ENCODE data around the gene EHBP1. TPM values are rescaled to one million over a fixed set of nuclear protein-coding genes. Genes with fewer than 3 reads are reported as not detected.
A peak's percentile ranks its signal among the peaks of the same experiment; 100 is the strongest.

The EHBP1 gene
- total RNA-seq, 2 donors from 2014 or later = 34.6 to 49.8 TPM

DNA sequence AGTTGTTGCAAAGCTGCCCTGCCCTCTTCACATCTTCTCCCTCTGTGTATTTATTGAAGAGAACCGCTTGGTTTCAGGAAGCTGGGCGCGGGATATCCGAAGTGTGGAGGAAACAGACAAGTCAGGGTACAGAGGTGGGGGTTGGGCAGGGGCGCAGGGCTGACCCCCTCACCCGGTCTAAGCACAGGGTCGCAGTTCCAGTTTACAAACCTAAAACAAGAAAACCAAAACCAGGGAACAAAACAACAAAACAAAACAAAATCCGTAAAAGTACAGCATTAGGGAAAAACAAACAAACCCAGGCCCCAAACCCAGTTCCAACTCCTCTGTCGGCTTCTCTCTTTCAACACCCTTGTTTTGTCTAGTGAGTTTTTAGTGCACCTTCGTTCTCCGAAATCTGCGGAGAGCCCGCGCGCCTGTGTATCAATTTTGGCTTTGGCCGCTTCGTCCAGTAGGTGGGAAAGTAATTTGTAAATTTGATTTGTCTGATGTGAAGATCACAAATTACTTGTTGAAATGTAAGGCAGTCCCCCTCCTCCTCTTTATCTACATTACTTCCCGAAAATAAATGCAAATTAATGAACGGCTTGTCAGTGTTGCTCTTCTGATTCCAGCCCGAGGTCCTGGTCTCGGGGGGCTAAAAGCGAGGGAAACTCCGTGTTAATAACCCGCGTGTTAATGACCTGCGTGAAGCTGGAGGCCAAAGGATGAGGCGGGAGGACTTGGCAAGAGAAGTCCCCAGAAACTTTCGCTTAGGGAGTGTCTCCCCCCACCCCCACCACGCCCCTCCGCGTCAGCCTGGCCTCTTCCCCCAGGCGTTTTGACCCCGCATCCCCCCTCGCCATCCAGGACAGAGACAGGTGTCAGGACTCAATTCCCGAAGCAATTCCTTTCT, 352.0 kb downstream of the EHBP1 start:
- WGBS, 2 experiments (ENCODE audit: insufficient coverage in 1 of 2, insufficient read length in 1 of 2) = 6 to 7% methylated on average over 6 to 34 of the region's 35 CpGs
- TF ChIP-seq, protein P1, sequence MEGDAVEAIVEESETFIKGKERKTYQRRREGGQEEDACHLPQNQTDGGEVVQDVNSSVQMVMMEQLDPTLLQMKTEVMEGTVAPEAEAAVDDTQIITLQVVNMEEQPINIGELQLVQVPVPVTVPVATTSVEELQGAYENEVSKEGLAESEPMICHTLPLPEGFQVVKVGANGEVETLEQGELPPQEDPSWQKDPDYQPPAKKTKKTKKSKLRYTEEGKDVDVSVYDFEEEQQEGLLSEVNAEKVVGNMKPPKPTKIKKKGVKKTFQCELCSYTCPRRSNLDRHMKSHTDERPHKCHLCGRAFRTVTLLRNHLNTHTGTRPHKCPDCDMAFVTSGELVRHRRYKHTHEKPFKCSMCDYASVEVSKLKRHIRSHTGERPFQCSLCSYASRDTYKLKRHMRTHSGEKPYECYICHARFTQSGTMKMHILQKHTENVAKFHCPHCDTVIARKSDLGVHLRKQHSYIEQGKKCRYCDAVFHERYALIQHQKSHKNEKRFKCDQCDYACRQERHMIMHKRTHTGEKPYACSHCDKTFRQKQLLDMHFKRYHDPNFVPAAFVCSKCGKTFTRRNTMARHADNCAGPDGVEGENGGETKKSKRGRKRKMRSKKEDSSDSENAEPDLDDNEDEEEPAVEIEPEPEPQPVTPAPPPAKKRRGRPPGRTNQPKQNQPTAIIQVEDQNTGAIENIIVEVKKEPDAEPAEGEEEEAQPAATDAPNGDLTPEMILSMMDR (conservative IDR thresholded peaks at IDR 0.05) = no peak
- DNase-seq = peak; percentile 72

DNA sequence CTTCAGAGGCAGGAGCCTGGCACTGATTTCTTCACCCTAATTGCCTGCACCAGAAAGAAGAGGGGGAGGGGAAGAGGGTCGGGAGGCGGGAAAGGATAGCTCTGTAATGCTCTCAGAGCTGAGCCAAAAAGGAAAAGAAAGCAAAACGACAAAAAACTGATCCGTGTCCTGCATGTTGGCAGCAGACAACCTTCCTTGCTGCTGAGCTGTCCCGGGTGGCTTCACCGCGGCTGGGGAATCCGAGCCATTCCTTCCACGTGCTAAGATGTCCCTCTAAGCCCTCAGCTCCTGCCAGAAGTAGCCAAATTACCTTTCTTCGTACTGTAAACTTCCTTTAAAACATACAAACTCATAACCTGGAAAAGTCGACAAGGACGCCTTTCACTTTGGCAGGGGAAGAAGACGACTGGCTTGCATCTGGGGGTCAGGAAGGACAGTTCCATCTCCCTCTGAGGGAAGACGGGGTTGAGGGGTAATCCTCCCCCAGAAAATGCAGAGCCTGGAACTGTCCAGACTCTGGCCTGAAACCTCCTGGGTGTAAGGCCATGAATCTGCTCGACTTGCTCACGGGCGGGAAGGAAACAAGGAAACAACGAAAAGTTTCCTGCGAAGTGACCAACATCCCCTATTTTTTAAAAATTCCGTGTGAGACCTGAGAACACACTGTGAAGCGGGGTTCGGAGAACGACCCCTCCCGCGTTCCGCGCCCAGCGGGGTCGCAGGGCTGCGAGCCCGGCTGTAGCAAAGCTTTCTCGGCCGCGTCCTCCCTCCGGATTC, 352.8 kb downstream of the EHBP1 start:
- peaks cover 44% of the 10 kb centered on the region for H3K4me1 Mint-ChIP-seq
- 3 to 4% methylated on average over 18 to 35 of the region's 35 CpGs for WGBS, 2 experiments (ENCODE audit: insufficient coverage in 1 of 2, insufficient read length in 1 of 2)
- Histone ChIP-seq H3K4me3 (ENCODE audit: low read length) (no peak overlapping the region), H3K4me1 (ENCODE audit: control insufficient read depth, insufficient read depth, low read length) (no peaks in the 10 kb centered on the region), H3K9ac (ENCODE audit: extremely low read depth, low read length, poor library complexity, severe bottlenecking) (no peak overlapping the region), H3K27me3 (ENCODE audit: control insufficient read depth, insufficient read depth, low read length, poor library complexity, severe bottlenecking) (peaks cover 99% of the 10 kb centered on the region), H3K9me3 (ENCODE audit: control insufficient read depth, low read length) (peaks cover 5% of the 10 kb centered on the region), H3K36me3 (ENCODE audit: control insufficient read depth, insufficient read depth, low read length) (no peaks in the 10 kb centered on the region), H3K27ac (ENCODE audit: low read depth, low read length) (no peak overlapping the region)
- H3K27me3 Mint-ChIP-seq (ENCODE audit: insufficient read depth) = peaks cover 94% of the 10 kb centered on the region
- DNase-seq = peak; percentile 74
- H3K4me3 Mint-ChIP-seq = peak overlapping the region; percentile 29
- no peak overlapping the region for H3K27ac Mint-ChIP-seq
- H3K36me3 Mint-ChIP-seq (ENCODE audit: low read depth) = peaks cover 36% of the 10 kb centered on the region
- TF ChIP-seq, protein P1 (conservative IDR thresholded peaks at IDR 0.05) = no peak
- H3K9me3 Mint-ChIP-seq = peaks cover 3% of the 10 kb centered on the region

More for the DNA sequence above, 352.0 kb downstream of the EHBP1 start:
- no peak overlapping the region for H3K4me3 ChIP-seq (ENCODE audit: low read length)
- peaks cover 49% of the 10 kb centered on the region for H3K4me1 Mint-ChIP-seq
- H3K27ac ChIP-seq (ENCODE audit: low read depth, low read length) = no peak overlapping the region
- H3K9me3 ChIP-seq (ENCODE audit: control insufficient read depth, low read length) = peaks cover 5% of the 10 kb centered on the region
- peaks cover 99% of the 10 kb centered on the region for H3K27me3 ChIP-seq (ENCODE audit: control insufficient read depth, insufficient read depth, low read length, poor library complexity, severe bottlenecking)
- H3K4me3 Mint-ChIP-seq = peak overlapping the region; percentile 29
- H3K9me3 Mint-ChIP-seq = peaks cover 3% of the 10 kb centered on the region
- H3K9ac ChIP-seq (ENCODE audit: extremely low read depth, low read length, poor library complexity, severe bottlenecking) = no peak overlapping the region
- H3K36me3 Mint-ChIP-seq (ENCODE audit: low read depth) = peaks cover 43% of the 10 kb centered on the region
- no peaks in the 10 kb centered on the region for H3K4me1 ChIP-seq (ENCODE audit: control insufficient read depth, insufficient read depth, low read length)
- H3K27ac Mint-ChIP-seq = no peak overlapping the region
- no peaks in the 10 kb centered on the region for H3K36me3 ChIP-seq (ENCODE audit: control insufficient read depth, insufficient read depth, low read length)
- H3K27me3 Mint-ChIP-seq (ENCODE audit: insufficient read depth) = peaks cover 98% of the 10 kb centered on the region

GRCh38 chr2:63058921-63059792, 353.6 kb downstream of the EHBP1 start:
- Mint-ChIP-seq H3K27ac (no peak overlapping the region), H3K4me3 (peak overlapping the region; percentile 29), H3K4me1 (peaks cover 48% of the 10 kb centered on the region), H3K27me3 (ENCODE audit: insufficient read depth) (peaks cover 86% of the 10 kb centered on the region), H3K9me3 (peaks cover 3% of the 10 kb centered on the region), H3K36me3 (ENCODE audit: low read depth) (peaks cover 33% of the 10 kb centered on the region)
- Histone ChIP-seq H3K4me3 (ENCODE audit: low read length) (no peak overlapping the region), H3K4me1 (ENCODE audit: control insufficient read depth, insufficient read depth, low read length) (no peaks in the 10 kb centered on the region), H3K27me3 (ENCODE audit: control insufficient read depth, insufficient read depth, low read length, poor library complexity, severe bottlenecking) (peaks cover 90% of the 10 kb centered on the region), H3K9ac (ENCODE audit: extremely low read depth, low read length, poor library complexity, severe bottlenecking) (no peak overlapping the region), H3K9me3 (ENCODE audit: control insufficient read depth, low read length) (peaks cover 5% of the 10 kb centered on the region), H3K27ac (ENCODE audit: low read depth, low read length) (no peak overlapping the region), H3K36me3 (ENCODE audit: control insufficient read depth, insufficient read depth, low read length) (no peaks in the 10 kb centered on the region)
- 3 to 5% methylated on average over 12 to 67 of the region's 67 CpGs for WGBS, 2 experiments (ENCODE audit: insufficient coverage in 1 of 2, insufficient read length in 1 of 2)
- TF ChIP-seq, protein P1 (conservative IDR thresholded peaks at IDR 0.05) = peak; percentile 15
- peak; percentile 83 for DNase-seq

Measured in endodermal cell (in vitro differentiated cells).